Nephron (organoid): ENCODE measurements around the gene WBP2.

Experiments used
- H3K27ac Mint-ChIP-seq, 3 experiments: 2 replicates each; pipeline ENCODE4 v1.8.0; 2020; ENCODE audit warnings: mixed read lengths in 3 of 3, mild to moderate bottlenecking in 2 of 3, moderate library complexity in 1 of 3
- H3K27me3 Mint-ChIP-seq: 2 replicates; pipeline ENCODE4 v1.8.0; 2021; ENCODE audit warnings: low read depth, mild to moderate bottlenecking, moderate library complexity, mixed read lengths
- H3K36me3 Mint-ChIP-seq: 2 replicates; pipeline ENCODE4 v1.8.0; 2020; ENCODE audit warnings: low read depth, mixed read lengths
- H3K4me1 Mint-ChIP-seq: 2 replicates; pipeline ENCODE4 v1.8.0; 2020; ENCODE audit warnings: mixed read lengths
- H3K4me3 Mint-ChIP-seq, 3 experiments: 2 replicates each; pipeline ENCODE4 v1.8.0; 2020; ENCODE audit warnings: mild to moderate bottlenecking in 3 of 3, mixed read lengths in 3 of 3, moderate library complexity in 2 of 3
- H3K9me3 Mint-ChIP-seq: 2 replicates; pipeline ENCODE4 v1.8.0; 2020; ENCODE audit warnings: mixed read lengths
- CTCF ChIP-seq, 3 experiments: fragments of 200-600 bp; sonication (generic); IDR thresholded peaks; one replicate each; pipeline ENCODE4 v1.5.0; 2021; ENCODE audit warnings: antibody characterized with exemption in 3 of 3; ENCODE audit not compliant: unreplicated experiment in 3 of 3

Gene WBP2

GRCh38 chr17:75899353-75899752 lies 44.2 kb upstream of the WBP2 start:
- Mint-ChIP-seq H3K27ac (no peak overlapping the region), H3K4me3 (no peak overlapping the region), H3K9me3 (no peaks in the 10 kb centered on the region), H3K4me1 (peaks cover 15% of the 10 kb centered on the region), H3K36me3 (peaks cover 13% of the 10 kb centered on the region), H3K27me3 (no peaks in the 10 kb centered on the region)
- no peak for TF ChIP-seq CTCF (IDR thresholded peaks at IDR 0.05; ENCODE audit: unreplicated experiment in 3 of 3)

- peaks cover 20% of the 10 kb centered on the region for H3K4me1 Mint-ChIP-seq
- H3K4me3 Mint-ChIP-seq: peak overlapping the region in 2 of 3 experiments; percentile 27 to 86
- H3K27ac Mint-ChIP-seq: no peak overlapping the region
- H3K9me3 Mint-ChIP-seq: no peaks in the 10 kb centered on the region
- peaks cover 15% of the 10 kb centered on the region for H3K36me3 Mint-ChIP-seq
- H3K27me3 Mint-ChIP-seq: no peaks in the 10 kb centered on the region
- TF ChIP-seq CTCF (IDR thresholded peaks at IDR 0.05; ENCODE audit: unreplicated experiment in 3 of 3): no peak
Observed at GRCh38 chr17:75898791-75899190, 43.7 kb upstream of the WBP2 start.

GRCh38 chr17:75898065-75898464 lies 42.9 kb upstream of the WBP2 start:
- Mint-ChIP-seq H3K27ac (peak overlapping the region in 2 of 3 experiments; percentile 81 to 90), H3K4me1 (peaks cover 23% of the 10 kb centered on the region), H3K9me3 (no peaks in the 10 kb centered on the region), H3K36me3 (peaks cover 17% of the 10 kb centered on the region), H3K4me3 (peak overlapping the region; percentile 76 to 86 (median 86)), H3K27me3 (no peaks in the 10 kb centered on the region)
- no peak for TF ChIP-seq CTCF (IDR thresholded peaks at IDR 0.05; ENCODE audit: unreplicated experiment in 3 of 3)

- TF ChIP-seq CTCF (IDR thresholded peaks at IDR 0.05; ENCODE audit: unreplicated experiment in 3 of 3): no peak
- H3K36me3 Mint-ChIP-seq: peaks cover 17% of the 10 kb centered on the region
- H3K9me3 Mint-ChIP-seq: no peaks in the 10 kb centered on the region
- H3K4me3 Mint-ChIP-seq: peak overlapping the region; percentile 76 to 86 (median 86)
- H3K27ac Mint-ChIP-seq: peak overlapping the region; percentile 66 to 90 (median 81)
- no peaks in the 10 kb centered on the region for H3K27me3 Mint-ChIP-seq
- peaks cover 23% of the 10 kb centered on the region for H3K4me1 Mint-ChIP-seq
Observed at GRCh38 chr17:75897160-75898019, 42.3 kb upstream of the WBP2 start.

- peak in 2 of 3 experiments; percentile 11 to 12 for TF ChIP-seq CTCF (IDR thresholded peaks at IDR 0.05; ENCODE audit: unreplicated experiment in 3 of 3)
Observed at GRCh38 chr17:75896415-75897159, 41.5 kb upstream of the WBP2 start, which contains the start of gene TRIM65. TRIM65 (minus strand) TSS chr17:75896951; CDS start chr17:75896937, 14 bp downstream.

More at GRCh38 chr17:75896415-75897159, 41.5 kb upstream of the WBP2 start, which contains the start of gene TRIM65:
- H3K27ac Mint-ChIP-seq: peak within 1 kb of the TSS; percentile 66 to 90 (median 81)
- peak within 1 kb of the TSS; percentile 81 to 86 (median 86) for H3K4me3 Mint-ChIP-seq
- H3K27me3 Mint-ChIP-seq: no peaks in the 10 kb centered on the region
- H3K36me3 Mint-ChIP-seq: peaks cover 17% of the 10 kb centered on the region
- H3K4me1 Mint-ChIP-seq: peaks cover 23% of the 10 kb centered on the region
- H3K9me3 Mint-ChIP-seq: no peaks in the 10 kb centered on the region
